HL-60 (cell line): ENCODE measurements around the gene PACSIN1.

Source experiments
- DNase-seq, 2 experiments: peaks; one replicate each; pipeline ENCODE4 v3.0.0-alpha.2; 2010 to 2020; ENCODE audit warnings: low read depth in 1 of 2, low spot score in 1 of 2
- H3K27ac ChIP-seq: fragments of 250-450 bp; sonication (Bioruptor Pico); replicated peaks from 2 replicates; pipeline ENCODE4 v1.5.1; 2020; ENCODE audit warnings: mild to moderate bottlenecking, moderate library complexity
- H3K27me3 ChIP-seq: fragments of 250-450 bp; sonication (Bioruptor Pico); 2 replicates; pipeline ENCODE4 v1.5.1; 2021; ENCODE audit warnings: mild to moderate bottlenecking, moderate library complexity; ENCODE audit not compliant: insufficient read depth, poor library complexity, severe bottlenecking
- H3K4me3 ChIP-seq: replicated peaks from 2 replicates; pipeline ENCODE4 v1.5.1; 2011; ENCODE audit warnings: mild to moderate bottlenecking, control low read depth, low read length; ENCODE audit not compliant: insufficient read depth
- GABPA ChIP-seq: IDR thresholded peaks from 2 replicates; pipeline ENCODE4 v1.6.1; 2012; ENCODE audit warnings: low read depth
- POLR2AphosphoS5 ChIP-seq: IDR thresholded peaks from 2 replicates; pipeline ENCODE4 v1.6.1; 2012; ENCODE audit warnings: low read depth
- SPI1 ChIP-seq: IDR thresholded peaks from 2 replicates; pipeline ENCODE4 v1.6.1; 2012; ENCODE audit warnings: low read depth, mild to moderate bottlenecking, borderline replicate concordance
- TF ChIP-seq, protein P1 (sequence below): IDR thresholded peaks from one replicate; pipeline ENCODE4 v1.5.1; 2011; ENCODE audit warnings: low read length, control low read depth, inconsistent platforms; ENCODE audit not compliant: insufficient read depth
- TF ChIP-seq, protein P2 (sequence below): IDR thresholded peaks from 2 replicates; pipeline ENCODE4 v1.6.1; 2012; ENCODE audit warnings: low read depth; ENCODE audit not compliant: insufficient replicate concordance

PACSIN1 gene

DNA sequence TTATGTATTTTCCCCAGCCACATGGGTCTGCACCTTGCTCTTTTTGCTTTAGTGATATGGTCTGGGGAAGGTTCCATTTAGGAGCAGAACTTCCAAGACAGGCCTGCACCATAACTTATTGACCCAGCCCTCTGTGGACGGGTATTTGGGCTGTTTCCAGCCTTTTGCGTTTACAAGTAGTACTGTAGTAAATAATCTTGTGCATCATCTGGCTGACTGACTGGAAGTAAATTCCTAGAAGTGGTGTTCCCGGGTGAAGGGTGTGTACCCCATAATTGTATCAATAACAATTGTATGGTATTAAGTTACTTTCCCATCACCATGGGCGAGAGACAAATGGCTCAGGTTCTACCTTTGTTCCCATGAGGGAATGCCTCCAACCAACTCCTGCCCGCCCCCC, 58.6 kb downstream of the PACSIN1 start:
- no peak for TF ChIP-seq POLR2AphosphoS5
- TF ChIP-seq SPI1: no peak
- TF ChIP-seq, protein P1, sequence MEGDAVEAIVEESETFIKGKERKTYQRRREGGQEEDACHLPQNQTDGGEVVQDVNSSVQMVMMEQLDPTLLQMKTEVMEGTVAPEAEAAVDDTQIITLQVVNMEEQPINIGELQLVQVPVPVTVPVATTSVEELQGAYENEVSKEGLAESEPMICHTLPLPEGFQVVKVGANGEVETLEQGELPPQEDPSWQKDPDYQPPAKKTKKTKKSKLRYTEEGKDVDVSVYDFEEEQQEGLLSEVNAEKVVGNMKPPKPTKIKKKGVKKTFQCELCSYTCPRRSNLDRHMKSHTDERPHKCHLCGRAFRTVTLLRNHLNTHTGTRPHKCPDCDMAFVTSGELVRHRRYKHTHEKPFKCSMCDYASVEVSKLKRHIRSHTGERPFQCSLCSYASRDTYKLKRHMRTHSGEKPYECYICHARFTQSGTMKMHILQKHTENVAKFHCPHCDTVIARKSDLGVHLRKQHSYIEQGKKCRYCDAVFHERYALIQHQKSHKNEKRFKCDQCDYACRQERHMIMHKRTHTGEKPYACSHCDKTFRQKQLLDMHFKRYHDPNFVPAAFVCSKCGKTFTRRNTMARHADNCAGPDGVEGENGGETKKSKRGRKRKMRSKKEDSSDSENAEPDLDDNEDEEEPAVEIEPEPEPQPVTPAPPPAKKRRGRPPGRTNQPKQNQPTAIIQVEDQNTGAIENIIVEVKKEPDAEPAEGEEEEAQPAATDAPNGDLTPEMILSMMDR: no peak
- TF ChIP-seq, protein P2, sequence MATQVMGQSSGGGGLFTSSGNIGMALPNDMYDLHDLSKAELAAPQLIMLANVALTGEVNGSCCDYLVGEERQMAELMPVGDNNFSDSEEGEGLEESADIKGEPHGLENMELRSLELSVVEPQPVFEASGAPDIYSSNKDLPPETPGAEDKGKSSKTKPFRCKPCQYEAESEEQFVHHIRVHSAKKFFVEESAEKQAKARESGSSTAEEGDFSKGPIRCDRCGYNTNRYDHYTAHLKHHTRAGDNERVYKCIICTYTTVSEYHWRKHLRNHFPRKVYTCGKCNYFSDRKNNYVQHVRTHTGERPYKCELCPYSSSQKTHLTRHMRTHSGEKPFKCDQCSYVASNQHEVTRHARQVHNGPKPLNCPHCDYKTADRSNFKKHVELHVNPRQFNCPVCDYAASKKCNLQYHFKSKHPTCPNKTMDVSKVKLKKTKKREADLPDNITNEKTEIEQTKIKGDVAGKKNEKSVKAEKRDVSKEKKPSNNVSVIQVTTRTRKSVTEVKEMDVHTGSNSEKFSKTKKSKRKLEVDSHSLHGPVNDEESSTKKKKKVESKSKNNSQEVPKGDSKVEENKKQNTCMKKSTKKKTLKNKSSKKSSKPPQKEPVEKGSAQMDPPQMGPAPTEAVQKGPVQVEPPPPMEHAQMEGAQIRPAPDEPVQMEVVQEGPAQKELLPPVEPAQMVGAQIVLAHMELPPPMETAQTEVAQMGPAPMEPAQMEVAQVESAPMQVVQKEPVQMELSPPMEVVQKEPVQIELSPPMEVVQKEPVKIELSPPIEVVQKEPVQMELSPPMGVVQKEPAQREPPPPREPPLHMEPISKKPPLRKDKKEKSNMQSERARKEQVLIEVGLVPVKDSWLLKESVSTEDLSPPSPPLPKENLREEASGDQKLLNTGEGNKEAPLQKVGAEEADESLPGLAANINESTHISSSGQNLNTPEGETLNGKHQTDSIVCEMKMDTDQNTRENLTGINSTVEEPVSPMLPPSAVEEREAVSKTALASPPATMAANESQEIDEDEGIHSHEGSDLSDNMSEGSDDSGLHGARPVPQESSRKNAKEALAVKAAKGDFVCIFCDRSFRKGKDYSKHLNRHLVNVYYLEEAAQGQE: no peak
- TF ChIP-seq GABPA: no peak
- no peak overlapping the region for H3K4me3 ChIP-seq
- no peak overlapping the region for H3K27ac ChIP-seq
- no peaks in the 10 kb centered on the region for H3K27me3 ChIP-seq
- DNase-seq: no peak

DNA sequence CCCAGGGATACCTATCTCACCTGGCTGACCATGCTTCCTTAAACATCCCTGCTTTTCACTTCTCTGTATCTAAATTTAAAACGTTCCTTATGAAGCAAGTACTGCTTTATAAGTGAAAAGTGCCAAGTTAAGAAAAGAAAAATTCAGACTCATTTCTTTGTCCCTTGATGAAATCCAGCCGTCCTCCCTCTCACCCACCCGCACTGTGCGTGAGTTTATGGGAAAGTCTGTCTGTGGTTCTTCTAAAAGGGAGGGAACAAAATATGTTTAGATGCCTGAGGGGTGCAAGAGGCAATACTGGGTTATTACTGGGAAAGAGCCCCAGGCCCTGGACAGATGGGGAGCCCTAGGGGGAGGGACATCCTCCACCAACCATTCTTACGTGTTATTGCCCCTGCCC, 59.1 kb downstream of the PACSIN1 start:
- TF ChIP-seq, protein P1: no peak
- TF ChIP-seq, protein P2: no peak
- no peak for TF ChIP-seq SPI1
- no peak for TF ChIP-seq POLR2AphosphoS5
- no peak for TF ChIP-seq GABPA
- DNase-seq: no peak
- Histone ChIP-seq H3K27me3 (no peaks in the 10 kb centered on the region), H3K4me3 (no peak overlapping the region), H3K27ac (no peak overlapping the region)

DNA sequence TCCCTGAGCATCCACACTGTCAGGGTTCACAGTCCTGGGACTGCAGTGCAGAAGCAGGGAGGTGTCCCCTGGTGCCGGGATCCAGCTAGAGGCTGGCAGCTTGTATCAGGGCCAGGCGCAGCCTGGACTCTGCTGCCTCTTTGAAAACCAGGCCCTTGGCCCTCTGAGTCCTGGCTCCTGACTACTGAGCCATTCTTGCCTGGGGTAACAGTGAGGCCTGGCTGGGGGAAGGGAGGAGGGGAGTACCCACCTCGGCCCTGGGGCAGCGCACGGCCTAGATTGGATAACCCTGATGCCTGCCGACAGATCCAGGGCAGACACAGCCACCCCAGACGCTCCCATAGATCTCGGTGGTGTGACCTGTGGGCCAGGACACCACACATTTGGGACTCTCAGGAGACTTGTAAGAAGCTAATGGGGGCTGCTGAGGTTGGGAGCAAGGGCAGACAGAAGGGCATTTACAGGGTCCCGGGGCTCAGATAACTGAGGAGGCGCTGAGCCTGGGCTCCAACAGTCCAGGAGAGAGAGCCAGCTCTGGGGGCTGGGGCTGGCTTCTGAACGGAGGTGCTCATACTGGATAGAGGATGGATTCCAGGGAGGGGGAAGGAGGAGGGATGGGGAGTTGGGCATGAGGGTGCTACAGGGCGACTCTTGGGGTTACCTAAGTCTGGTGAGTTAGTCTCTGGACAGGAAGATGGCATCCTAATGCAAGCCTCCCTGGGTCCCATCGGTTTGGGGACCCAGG, 59.7 kb downstream of the PACSIN1 start:
- no peak for DNase-seq
- no peak overlapping the region for H3K27ac ChIP-seq
- no peak overlapping the region for H3K4me3 ChIP-seq
- no peaks in the 10 kb centered on the region for H3K27me3 ChIP-seq
- TF ChIP-seq, protein P2: no peak
- TF ChIP-seq SPI1 (no peak), GABPA (no peak), POLR2AphosphoS5 (no peak)
- TF ChIP-seq, protein P1: no peak
